CD14-positive monocyte (primary cell): Measurements from ENCODE around the gene CYP3A5. TPM values are rescaled to one million over a fixed set of nuclear protein-coding genes. Genes with fewer than 3 reads are reported as not detected.
A peak's percentile ranks its signal among the peaks of the same experiment; 100 is the strongest.

Experiments
- DNase-seq, 3 donors: peaks; one replicate each; pipeline ENCODE4 v3.0.0-alpha.2; 2011 to 2022
- H2AFZ ChIP-seq: 2 replicates; pipeline ENCODE4 v1.6.0; 2012; ENCODE audit warnings: mild to moderate bottlenecking, low read depth, low read length, inconsistent platforms; ENCODE audit not compliant: insufficient read depth, poor library complexity, severe bottlenecking
- H3K27ac ChIP-seq, 2 donors: 1 replicate in 1 of 2; 2 replicates in 1 of 2; pipeline ENCODE4 v1.5.1; 2012 to 2013; ENCODE audit warnings: low read length in 2 of 2, control low read depth in 1 of 2, inconsistent platforms in 1 of 2, low read depth in 1 of 2, mild to moderate bottlenecking in 1 of 2
- H3K27me3 ChIP-seq, 2 donors: one replicate each; pipeline versions ENCODE4 v1.6.0 to v1.6.1; 2011 to 2013; ENCODE audit warnings: low read length in 2 of 2; ENCODE audit not compliant: control insufficient read depth in 2 of 2, insufficient read depth in 2 of 2
- H3K36me3 ChIP-seq, 2 donors: replicated peaks in 1 of 2; 1 replicate in 1 of 2; 2 replicates in 1 of 2; pipeline versions ENCODE4 v1.5.1 to v1.6.1; 2012 to 2013; ENCODE audit warnings: low read length in 2 of 2, control low read depth in 1 of 2, inconsistent platforms in 1 of 2, mild to moderate bottlenecking in 1 of 2; ENCODE audit not compliant: insufficient read depth in 2 of 2, control insufficient read depth in 1 of 2
- H3K4me1 ChIP-seq, 2 donors: 1 replicate in 1 of 2; 2 replicates in 1 of 2; pipeline versions ENCODE4 v1.5.1 to v1.6.1; 2012 to 2013; ENCODE audit warnings: low read length in 2 of 2, control low read depth in 1 of 2, inconsistent platforms in 1 of 2, mild to moderate bottlenecking in 1 of 2, moderate library complexity in 1 of 2; ENCODE audit not compliant: insufficient read depth in 2 of 2, control insufficient read depth in 1 of 2
- H3K4me2 ChIP-seq: replicated peaks from 2 replicates; pipeline ENCODE3; 2012; ENCODE audit warnings: low read length, moderate library complexity, mild to moderate bottlenecking; ENCODE audit not compliant: poor library complexity, severe bottlenecking; ENCODE audit errors: extremely low read depth
- H3K4me3 ChIP-seq, 3 experiments: fragments of 200-600 bp in 1 of 3; sonication (generic) in 1 of 3; replicated peaks in 1 of 3; 1 replicate in 2 of 3; 2 replicates in 1 of 3; pipeline ENCODE4 v1.5.1; 2011 to 2013; ENCODE audit warnings: low read length in 3 of 3, mild to moderate bottlenecking in 3 of 3, control low read depth in 2 of 3, low read depth in 2 of 3, inconsistent platforms in 1 of 3, moderate library complexity in 1 of 3
- H3K79me2 ChIP-seq: 2 replicates; pipeline ENCODE4 v1.6.0; 2012; ENCODE audit warnings: mild to moderate bottlenecking, control low read depth, inconsistent platforms, low read length, moderate library complexity; ENCODE audit not compliant: insufficient read depth
- H3K9ac ChIP-seq: 2 replicates; pipeline ENCODE4 v1.6.0; 2017; ENCODE audit warnings: low read length, mild to moderate bottlenecking; ENCODE audit not compliant: insufficient read depth, poor library complexity, severe bottlenecking
- H3K9me3 ChIP-seq, 2 donors: replicated peaks in 1 of 2; 1 replicate in 1 of 2; 2 replicates in 1 of 2; pipeline versions ENCODE4 v1.5.1 to v1.6.1; 2012 to 2013; ENCODE audit warnings: low read length in 2 of 2, control low read depth in 1 of 2; ENCODE audit not compliant: control insufficient read depth in 1 of 2, insufficient read depth in 1 of 2
- H4K20me1 ChIP-seq: 2 replicates; pipeline ENCODE4 v1.6.0; 2012; ENCODE audit warnings: mild to moderate bottlenecking, low read length, control low read depth, moderate library complexity; ENCODE audit not compliant: insufficient read depth
- H3K27ac Mint-ChIP-seq, 7 donors: one replicate each; pipeline ENCODE4 v1.8.0; 2020; ENCODE audit warnings: mild to moderate bottlenecking in 7 of 7, mixed read lengths in 7 of 7, moderate library complexity in 6 of 7, inconsistent platforms in 2 of 7
- H3K27me3 Mint-ChIP-seq, 3 donors: one replicate each; pipeline ENCODE4 v1.8.0; 2021 to 2022; ENCODE audit warnings: low read depth in 3 of 3, mild to moderate bottlenecking in 3 of 3, mixed read lengths in 3 of 3, moderate library complexity in 3 of 3, inconsistent platforms in 1 of 3
- H3K36me3 Mint-ChIP-seq, 2 donors: one replicate each; pipeline ENCODE4 v1.8.0; 2020; ENCODE audit warnings: mixed read lengths in 2 of 2, inconsistent platforms in 1 of 2, mild to moderate bottlenecking in 1 of 2
- H3K4me1 Mint-ChIP-seq: one replicate; pipeline ENCODE4 v1.8.0; 2020; ENCODE audit warnings: mild to moderate bottlenecking, mixed read lengths
- H3K4me3 Mint-ChIP-seq, 2 donors: one replicate each; pipeline ENCODE4 v1.8.0; 2020; ENCODE audit warnings: mild to moderate bottlenecking in 2 of 2, mixed read lengths in 2 of 2, moderate library complexity in 1 of 2
- H3K9me3 Mint-ChIP-seq, 7 donors: one replicate each; pipeline ENCODE4 v1.8.0; 2020 to 2022; ENCODE audit warnings: mixed read lengths in 7 of 7, mild to moderate bottlenecking in 6 of 7, moderate library complexity in 6 of 7, inconsistent platforms in 2 of 7
- WGBS: methylation state at CpG from one replicate; pipeline ENCODE4 v1.1.5; 2013; ENCODE audit warnings: missing lambda C conversion rate; ENCODE audit not compliant: insufficient coverage; 5-methylcytosine and 5-hydroxymethylcytosine counted together
- intact Hi-C, 2 donors: fragments of 100-400 bp; cut with micrococcal nuclease; formaldehyde crosslinking; loops; one replicate each; pipeline versions ENCODE4 v1.15.0 to v1.15.1; 2023
- polyA plus RNA-seq, 3 donors: library from polyadenylated mRNA; depleted of rRNA in 1 of 3; unstranded in 2 of 3; stranded (reverse) in 1 of 3; fragments of 300-500 nt in 2 of 3; fragments of >200 nt in 1 of 3; fragmentation: Illumina TruSeq in 2 of 3; gene quantifications; 1 replicate in 2 of 3; 2 replicates in 1 of 3; pipeline ENCODE4 v1.2.3, GENCODE V29; 2012 to 2021
- TF ChIP-seq, protein P1 (sequence below): fragments of 200-600 bp; IDR thresholded peaks from one replicate; pipeline ENCODE4 v1.8.0; 2022; ENCODE audit warnings: antibody characterized with exemption, mild to moderate bottlenecking

Gene CYP3A5
- polyA plus RNA-seq, 3 donors, result 0.05 TPM; not detected in 2

DNA sequence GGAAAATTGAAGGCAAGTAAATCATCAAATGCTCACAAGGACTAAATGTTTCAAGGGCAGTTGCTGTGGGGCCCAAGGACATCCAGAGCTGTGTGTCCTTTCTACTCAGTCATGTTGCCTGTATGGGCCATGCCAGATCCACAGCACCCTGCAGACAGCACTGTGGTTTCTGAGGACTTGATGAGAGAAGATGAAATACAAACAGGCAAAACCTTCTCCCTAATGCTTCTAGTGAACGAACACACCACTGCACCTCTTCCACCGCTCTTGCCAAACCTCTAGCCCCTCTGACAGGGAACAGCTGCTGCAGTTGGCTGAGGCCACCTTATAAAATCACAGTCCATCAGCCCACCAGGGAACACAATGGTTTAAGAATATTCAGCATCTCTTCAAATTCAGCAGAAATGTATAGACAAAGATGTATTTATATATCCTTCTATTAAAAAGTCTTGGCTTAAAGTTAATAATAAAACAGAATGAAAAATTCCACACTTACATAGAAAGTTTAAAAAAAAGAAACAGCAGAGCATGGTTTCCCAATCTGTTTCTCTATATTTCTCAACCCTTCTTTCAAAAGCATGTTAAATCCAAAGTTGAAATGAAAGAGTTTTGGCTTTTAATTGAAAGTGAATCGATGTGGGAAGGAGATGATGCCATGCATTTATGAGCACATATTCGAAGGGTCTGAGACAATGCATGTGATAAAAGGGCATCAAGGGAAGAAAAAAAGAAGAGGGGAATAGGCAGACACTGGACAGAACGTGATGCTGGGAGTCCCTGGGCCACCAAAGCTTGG, 41.2 kb upstream of the CYP3A5 start:
- no peaks in the 10 kb centered on the region for H3K9me3 ChIP-seq

DNA sequence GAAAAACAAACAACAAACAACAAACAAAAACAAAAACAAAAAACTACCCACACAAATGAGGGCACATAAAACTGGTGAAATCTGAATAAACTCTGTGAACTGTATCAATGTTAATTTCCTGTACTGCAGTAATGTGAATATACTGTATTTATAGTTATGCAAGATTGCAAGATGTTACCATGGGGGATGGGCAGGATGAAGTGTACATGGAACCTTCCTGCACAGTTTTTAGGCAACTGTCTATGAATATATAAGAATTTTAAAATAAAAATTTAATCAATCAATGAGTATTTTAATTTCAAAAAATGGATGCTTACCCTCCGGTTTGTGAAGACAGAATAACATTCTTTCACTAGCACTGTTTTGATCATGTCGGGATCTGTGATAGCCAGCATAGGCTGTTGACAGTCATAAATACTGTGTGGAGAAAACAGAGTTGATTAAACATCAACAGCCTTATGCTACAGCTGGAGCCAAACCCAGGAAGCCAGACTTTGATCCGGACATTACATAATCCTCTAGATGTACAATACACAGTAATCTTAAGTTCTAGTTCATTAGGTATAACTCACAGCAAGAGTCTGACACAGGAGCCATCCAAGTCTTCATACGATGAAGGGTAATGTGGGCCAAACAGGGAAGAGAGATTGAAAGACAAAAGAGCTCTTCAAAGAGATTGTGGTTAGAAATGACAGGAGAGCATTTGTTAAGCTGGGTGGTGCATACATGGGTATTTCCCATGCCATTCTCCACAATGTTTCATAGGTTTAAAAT, 40.4 kb upstream of the CYP3A5 start:
- no peak overlapping the region for H3K4me3 Mint-ChIP-seq
- intact Hi-C loops, result no loop called here
- Histone ChIP-seq H3K36me3 (no peaks in the 10 kb centered on the region), H3K79me2 (no peaks in the 10 kb centered on the region), H3K4me3 (no peak overlapping the region), H4K20me1 (no peaks in the 10 kb centered on the region), H2AFZ (no peak overlapping the region), H3K9ac (no peak overlapping the region), H3K27me3 (no peaks in the 10 kb centered on the region), H3K4me2 (no peak overlapping the region), H3K27ac (no peak overlapping the region), H3K4me1 (no peaks in the 10 kb centered on the region), H3K9me3 (no peaks in the 10 kb centered on the region)
- WGBS, result no CpG with 5 or more reads among the region's 4 CpGs
- TF ChIP-seq, protein P1, sequence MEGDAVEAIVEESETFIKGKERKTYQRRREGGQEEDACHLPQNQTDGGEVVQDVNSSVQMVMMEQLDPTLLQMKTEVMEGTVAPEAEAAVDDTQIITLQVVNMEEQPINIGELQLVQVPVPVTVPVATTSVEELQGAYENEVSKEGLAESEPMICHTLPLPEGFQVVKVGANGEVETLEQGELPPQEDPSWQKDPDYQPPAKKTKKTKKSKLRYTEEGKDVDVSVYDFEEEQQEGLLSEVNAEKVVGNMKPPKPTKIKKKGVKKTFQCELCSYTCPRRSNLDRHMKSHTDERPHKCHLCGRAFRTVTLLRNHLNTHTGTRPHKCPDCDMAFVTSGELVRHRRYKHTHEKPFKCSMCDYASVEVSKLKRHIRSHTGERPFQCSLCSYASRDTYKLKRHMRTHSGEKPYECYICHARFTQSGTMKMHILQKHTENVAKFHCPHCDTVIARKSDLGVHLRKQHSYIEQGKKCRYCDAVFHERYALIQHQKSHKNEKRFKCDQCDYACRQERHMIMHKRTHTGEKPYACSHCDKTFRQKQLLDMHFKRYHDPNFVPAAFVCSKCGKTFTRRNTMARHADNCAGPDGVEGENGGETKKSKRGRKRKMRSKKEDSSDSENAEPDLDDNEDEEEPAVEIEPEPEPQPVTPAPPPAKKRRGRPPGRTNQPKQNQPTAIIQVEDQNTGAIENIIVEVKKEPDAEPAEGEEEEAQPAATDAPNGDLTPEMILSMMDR, result no peak
- DNase-seq, result no peak
- H3K27ac Mint-ChIP-seq, result no peak overlapping the region
- H3K36me3 Mint-ChIP-seq, result no peaks in the 10 kb centered on the region
- H3K27me3 Mint-ChIP-seq, result peaks cover 0 to 7% (median 5%) of the 10 kb centered on the region in 3 donors
- H3K4me1 Mint-ChIP-seq, result peaks cover 25% of the 10 kb centered on the region
- H3K9me3 Mint-ChIP-seq, result peaks cover 0 to 11% (median 3%) of the 10 kb centered on the region in 7 donors

More for the DNA sequence above, 41.2 kb upstream of the CYP3A5 start:
- H3K4me1 Mint-ChIP-seq, result peaks cover 25% of the 10 kb centered on the region
- no peaks in the 10 kb centered on the region for H3K79me2 ChIP-seq
- H3K27me3 ChIP-seq, result no peaks in the 10 kb centered on the region
- no peak for DNase-seq
- no peak overlapping the region for H3K27ac ChIP-seq
- peaks cover 0 to 6% (median 0%) of the 10 kb centered on the region in 7 donors for H3K9me3 Mint-ChIP-seq
- intact Hi-C loops, result no loop called here
- no peaks in the 10 kb centered on the region for H3K4me1 ChIP-seq
- H3K27ac Mint-ChIP-seq, result peak overlapping the region in 1 of 7 donors; percentile 56
- H3K4me2 ChIP-seq, result no peak overlapping the region
- no peaks in the 10 kb centered on the region for H4K20me1 ChIP-seq
- no peak overlapping the region for H3K4me3 ChIP-seq
- WGBS, result 63% methylated on average over 5 of the region's 5 CpGs
- H2AFZ ChIP-seq, result no peak overlapping the region
- H3K36me3 ChIP-seq, result no peaks in the 10 kb centered on the region
- peaks cover 0 to 7% (median 3%) of the 10 kb centered on the region in 3 donors for H3K27me3 Mint-ChIP-seq
- no peak overlapping the region for H3K9ac ChIP-seq
- TF ChIP-seq, protein P1, result no peak
- no peak overlapping the region for H3K4me3 Mint-ChIP-seq
- H3K36me3 Mint-ChIP-seq, result no peaks in the 10 kb centered on the region
